Keratinocyte (primary cell): ENCODE data around the gene AMDHD2. TPM values are rescaled to one million over a fixed set of nuclear protein-coding genes. Genes with fewer than 3 reads are reported as not detected.
"Not testable (repeated sequence)": the region's sequence is repeated elsewhere in the genome, so short reads cannot be mapped to it uniquely, and the experiment has no call there.

ENCODE experiments used
- DNase-seq: peaks from one replicate; pipeline ENCODE4 v3.0.0-alpha.2; 2011; ENCODE audit warnings: low read depth, missing footprints, low spot score
- FAIRE-seq: peaks from 2 replicates; lab custom pipeline; 2011; peaks lifted over from hg19 to GRCh38; lab: Jason Lieb, UNC
- H2AFZ ChIP-seq: 2 replicates; pipeline ENCODE4 v1.6.0; 2012; ENCODE audit warnings: low read length, control low read depth, inconsistent platforms; ENCODE audit not compliant: control insufficient read depth
- H3K27ac ChIP-seq: 2 replicates; pipeline ENCODE4 v1.5.1; 2011; ENCODE audit warnings: low read length; ENCODE audit not compliant: control insufficient read depth, insufficient read depth
- H3K27me3 ChIP-seq: 3 replicates; pipeline ENCODE4 v1.6.0; 2011; ENCODE audit warnings: low read length; ENCODE audit not compliant: control insufficient read depth, insufficient read depth; ENCODE audit errors: extremely low read depth
- H3K36me3 ChIP-seq, 2 experiments: 2 replicates in 1 of 2; 3 replicates in 1 of 2; pipeline ENCODE4 v1.5.1; 2011; ENCODE audit warnings: low read length in 2 of 2, mild to moderate bottlenecking in 1 of 2; ENCODE audit not compliant: control insufficient read depth in 2 of 2, insufficient read depth in 2 of 2; ENCODE audit errors: extremely low read depth in 1 of 2
- H3K4me1 ChIP-seq: 3 replicates; pipeline ENCODE4 v1.5.1; 2011; ENCODE audit warnings: low read length; ENCODE audit not compliant: control insufficient read depth, insufficient read depth; ENCODE audit errors: extremely low read depth
- H3K4me2 ChIP-seq: 3 replicates; pipeline ENCODE4 v1.6.0; 2011; ENCODE audit warnings: low read depth, low read length; ENCODE audit not compliant: control insufficient read depth, insufficient read depth; ENCODE audit errors: extremely low read depth
- H3K4me3 ChIP-seq, 3 experiments: fragments of 200-600 bp in 1 of 3; sonication (generic) in 1 of 3; 2 replicates in 2 of 3; 3 replicates in 1 of 3; pipeline ENCODE4 v1.5.1; 2011 to 2016; ENCODE audit warnings: low read length in 3 of 3, mild to moderate bottlenecking in 3 of 3, control low read depth in 2 of 3, inconsistent platforms in 1 of 3, low read depth in 1 of 3, mixed read lengths in 1 of 3, mixed run types in 1 of 3, moderate library complexity in 1 of 3; ENCODE audit not compliant: control insufficient read depth in 2 of 3, insufficient read depth in 2 of 3; ENCODE audit errors: extremely low read depth in 1 of 3
- H3K79me2 ChIP-seq: 2 replicates; pipeline ENCODE4 v1.6.0; 2012; ENCODE audit warnings: low read length; ENCODE audit not compliant: control insufficient read depth, insufficient read depth
- H3K9ac ChIP-seq: 3 replicates; pipeline ENCODE4 v1.6.0; 2011; ENCODE audit warnings: low read length; ENCODE audit not compliant: control insufficient read depth, insufficient read depth; ENCODE audit errors: extremely low read depth
- H3K9me1 ChIP-seq: 3 replicates; pipeline ENCODE4 v1.6.0; 2011; ENCODE audit warnings: low read length; ENCODE audit not compliant: control insufficient read depth, insufficient read depth; ENCODE audit errors: extremely low read depth
- H3K9me3 ChIP-seq: 2 replicates; pipeline ENCODE4 v1.5.1; 2012; ENCODE audit warnings: low read depth, low read length; ENCODE audit not compliant: control insufficient read depth
- H4K20me1 ChIP-seq: 3 replicates; pipeline ENCODE4 v1.6.0; 2011; ENCODE audit warnings: low read length; ENCODE audit not compliant: control insufficient read depth, insufficient read depth; ENCODE audit errors: extremely low read depth
- dilution Hi-C: fragments of 300-500 bp; cut with MboI; formaldehyde crosslinking; loops from one replicate; pipeline ENCODE4 v1.7.0; 2020; ENCODE audit warnings: low sequenced_read_pairs; ENCODE audit not compliant: extremely low pct_ligation_motif_present
- polyA plus RNA-seq, 5 experiments: library from polyadenylated mRNA; depleted of rRNA in 3 of 5; stranded (reverse) in 3 of 5; stranded (forward) in 1 of 5; unstranded in 1 of 5; fragments of >200 nt; gene quantifications; 1 replicate in 1 of 5; 2 replicates in 3 of 5; 3 replicates in 1 of 5; pipeline versions ENCODE4 v1.2.1 to v1.2.3, GENCODE V29; 2011 to 2012; ENCODE audit warnings: missing spikeins in 2 of 5, low read depth in 1 of 5, low replicate concordance in 1 of 5

AMDHD2 gene
- polyA plus RNA-seq, 1 donor (not counting 4 experiments of a cell fraction or from before 2014, with no cell fraction given) = 8.9 TPM

GRCh38 chr16:2541409-2541808 lies 21.2 kb downstream of the AMDHD2 start:
- H3K9ac ChIP-seq, H3K4me2 ChIP-seq, H4K20me1 ChIP-seq, H2AFZ ChIP-seq, H3K9me3 ChIP-seq, H3K27me3 ChIP-seq, H3K4me3 ChIP-seq, H3K27ac ChIP-seq, FAIRE-seq, dilution Hi-C loops, H3K9me1 ChIP-seq, DNase-seq, H3K36me3 ChIP-seq: not testable (repeated sequence)
- H3K79me2 ChIP-seq = peaks cover 57% of the 10 kb centered on the region
- H3K4me1 ChIP-seq = peaks cover 16% of the 10 kb centered on the region

GRCh38 chr16:2543771-2544170 lies 23.6 kb downstream of the AMDHD2 start:
- H3K9ac ChIP-seq, H3K4me2 ChIP-seq, H3K36me3 ChIP-seq, H3K27ac ChIP-seq, H3K9me1 ChIP-seq, dilution Hi-C loops, DNase-seq, H3K4me1 ChIP-seq, H3K27me3 ChIP-seq, H3K4me3 ChIP-seq, H3K9me3 ChIP-seq, FAIRE-seq, H2AFZ ChIP-seq, H4K20me1 ChIP-seq: not testable (repeated sequence)
- peaks cover 56% of the 10 kb centered on the region for H3K79me2 ChIP-seq

- not testable (repeated sequence) for FAIRE-seq, H3K27ac ChIP-seq
Measured at GRCh38 chr16:2550283-2550878, 30.2 kb downstream of the AMDHD2 start.

GRCh38 chr16:2551420-2551889 lies 31.3 kb downstream of the AMDHD2 start:
- peak overlapping the region; percentile 32 for H3K4me2 ChIP-seq
- H3K9ac ChIP-seq, H3K79me2 ChIP-seq, H4K20me1 ChIP-seq, H2AFZ ChIP-seq, H3K36me3 ChIP-seq, H3K9me3 ChIP-seq, H3K9me1 ChIP-seq, dilution Hi-C loops, H3K27ac ChIP-seq, H3K4me3 ChIP-seq, H3K27me3 ChIP-seq, DNase-seq, FAIRE-seq, H3K4me1 ChIP-seq: not testable (repeated sequence)

More at GRCh38 chr16:2550283-2550878, 30.2 kb downstream of the AMDHD2 start:
- H3K9me1 ChIP-seq, H3K9ac ChIP-seq, H2AFZ ChIP-seq, H3K36me3 ChIP-seq, dilution Hi-C loops, H3K4me2 ChIP-seq, DNase-seq, H3K27me3 ChIP-seq, H3K4me1 ChIP-seq, H3K4me3 ChIP-seq, H4K20me1 ChIP-seq, H3K9me3 ChIP-seq: not testable (repeated sequence)
- H3K79me2 ChIP-seq = peaks cover 16% of the 10 kb centered on the region

GRCh38 chr16:2554709-2555425 lies 34.7 kb downstream of the AMDHD2 start:
- H3K36me3 ChIP-seq, H3K4me2 ChIP-seq, H3K9me3 ChIP-seq, H4K20me1 ChIP-seq, H3K79me2 ChIP-seq, H3K27ac ChIP-seq, H3K4me1 ChIP-seq, H3K9me1 ChIP-seq, H2AFZ ChIP-seq, H3K9ac ChIP-seq, H3K4me3 ChIP-seq, H3K27me3 ChIP-seq, DNase-seq, dilution Hi-C loops, FAIRE-seq: not testable (repeated sequence)
